Ishikawa (cell line): ENCODE data around the gene TMEM200A.

Source experiments
- CEBPB ChIP-seq: IDR thresholded peaks from 2 replicates; pipeline ENCODE4 v1.6.1; 2012
- CREB1 ChIP-seq: IDR thresholded peaks from 2 replicates; pipeline ENCODE4 v1.6.1; 2012; ENCODE audit warnings: low read depth
- EGR1 ChIP-seq: IDR thresholded peaks from 2 replicates; pipeline ENCODE4 v1.6.1; 2012
- EP300 ChIP-seq: IDR thresholded peaks from 2 replicates; pipeline ENCODE4 v1.6.1; 2012; ENCODE audit warnings: borderline replicate concordance
- FOXM1 ChIP-seq: IDR thresholded peaks from 2 replicates; pipeline ENCODE4 v1.6.1; 2012; ENCODE audit warnings: low read depth, borderline replicate concordance
- MAX ChIP-seq: IDR thresholded peaks from 2 replicates; pipeline ENCODE4 v1.6.1; 2012
- NFIC ChIP-seq: IDR thresholded peaks from 2 replicates; pipeline ENCODE4 v1.6.1; 2012
- RAD21 ChIP-seq: IDR thresholded peaks from 2 replicates; pipeline ENCODE4 v1.6.1; 2012; ENCODE audit warnings: low read depth
- REST ChIP-seq: IDR thresholded peaks from 2 replicates; pipeline ENCODE4 v1.6.1; 2012; ENCODE audit warnings: low read depth, mild to moderate bottlenecking
- TAF1 ChIP-seq: IDR thresholded peaks from 2 replicates; pipeline ENCODE4 v1.6.1; 2012; ENCODE audit warnings: low read depth, mild to moderate bottlenecking
- TCF12 ChIP-seq: IDR thresholded peaks from 2 replicates; pipeline ENCODE4 v1.6.1; 2012; ENCODE audit warnings: low read depth
- TEAD4 ChIP-seq: IDR thresholded peaks from 2 replicates; pipeline ENCODE4 v1.6.1; 2012
- USF1 ChIP-seq: IDR thresholded peaks from 2 replicates; pipeline ENCODE4 v1.6.1; 2012
- YY1 ChIP-seq: IDR thresholded peaks from 2 replicates; pipeline ENCODE4 v1.6.1; 2012; ENCODE audit warnings: low read depth
- ZBTB7A ChIP-seq: IDR thresholded peaks from 2 replicates; pipeline ENCODE4 v1.6.1; 2012; ENCODE audit warnings: low read depth

TMEM200A gene

GRCh38 chr6:130409418-130410100, 43.7 kb downstream of the TMEM200A start:
- no peak for TF ChIP-seq REST
- TF ChIP-seq EP300 = no peak
- TF ChIP-seq CEBPB = no peak
- TF ChIP-seq EGR1 = no peak
- no peak for TF ChIP-seq YY1
- TF ChIP-seq USF1 = no peak
- no peak for TF ChIP-seq TCF12
- TF ChIP-seq FOXM1 = no peak
- no peak for TF ChIP-seq CREB1
- no peak for TF ChIP-seq MAX
- TF ChIP-seq TAF1 = no peak
- TF ChIP-seq ZBTB7A = no peak
- no peak for TF ChIP-seq TEAD4
- no peak for TF ChIP-seq NFIC
- TF ChIP-seq RAD21 = no peak

GRCh38 chr6:130411481-130411880, 45.7 kb downstream of the TMEM200A start:
- TF ChIP-seq NFIC = no peak
- TF ChIP-seq TAF1 = no peak
- no peak for TF ChIP-seq EGR1
- no peak for TF ChIP-seq RAD21
- no peak for TF ChIP-seq FOXM1
- TF ChIP-seq CREB1 = no peak
- TF ChIP-seq EP300 = no peak
- TF ChIP-seq TEAD4 = no peak
- TF ChIP-seq REST = no peak
- TF ChIP-seq ZBTB7A = no peak
- TF ChIP-seq TCF12 = no peak
- no peak for TF ChIP-seq MAX
- TF ChIP-seq USF1 = no peak
- no peak for TF ChIP-seq CEBPB
- no peak for TF ChIP-seq YY1

GRCh38 chr6:130412556-130413290, 46.9 kb downstream of the TMEM200A start:
- TF ChIP-seq YY1 = no peak
- TF ChIP-seq USF1 = no peak
- no peak for TF ChIP-seq REST
- no peak for TF ChIP-seq MAX
- no peak for TF ChIP-seq TEAD4
- TF ChIP-seq TCF12 = no peak
- no peak for TF ChIP-seq FOXM1
- no peak for TF ChIP-seq EGR1
- no peak for TF ChIP-seq NFIC
- TF ChIP-seq TAF1 = no peak
- no peak for TF ChIP-seq CEBPB
- no peak for TF ChIP-seq CREB1
- TF ChIP-seq EP300 = no peak
- no peak for TF ChIP-seq ZBTB7A
